Testis (tissue), 3 donors: ENCODE data around the gene RPTOR. TPM values are rescaled to one million over a fixed set of nuclear protein-coding genes. Genes with fewer than 3 reads are reported as not detected.

Experiments used
- DNase-seq: peaks from one replicate; pipeline ENCODE4 v3.0.0-alpha.2; 2019
- H3K27ac ChIP-seq, 2 donors: fragments of 200-600 bp; sonication (generic); one replicate each; pipeline ENCODE4 v1.5.1; 2019
- H3K27me3 ChIP-seq: fragments of 200-600 bp; sonication (generic); one replicate; pipeline ENCODE4 v1.5.1; 2019
- H3K36me3 ChIP-seq: fragments of 200-600 bp; sonication (generic); one replicate; pipeline ENCODE4 v1.5.1; 2017; ENCODE audit warnings: low read depth; ENCODE audit errors: missing control alignments
- H3K4me1 ChIP-seq: fragments of 200-600 bp; sonication (generic); one replicate; pipeline ENCODE4 v1.5.1; 2019
- H3K4me3 ChIP-seq, 2 donors: fragments of 200-600 bp; sonication (generic); one replicate each; pipeline ENCODE4 v1.5.1; 2017 to 2019
- H3K9me3 ChIP-seq: fragments of 200-600 bp; sonication (generic); one replicate; pipeline ENCODE4 v1.5.1; 2017
- POLR2A ChIP-seq: fragments of 450-650 bp; IDR thresholded peaks from one replicate; pipeline ENCODE4 v1.6.1; 2017; ENCODE audit warnings: antibody characterized with exemption, mild to moderate bottlenecking, moderate library complexity
- WGBS, 2 donors: methylation state at CpG; one replicate each; pipeline ENCODE4 v1.1.5; 2018; 5-methylcytosine and 5-hydroxymethylcytosine counted together
- intact Hi-C: fragments of 100-400 bp; cut with DNase I; formaldehyde crosslinking; loops from one replicate; pipeline ENCODE4 v1.15.1; 2023; ENCODE audit warnings: low total_unique reads
- polyA plus RNA-seq: library from polyadenylated mRNA; stranded (reverse); fragments of 350-450 nt; fragmentation: Illumina TruSeq; extraction: RNeasy Lipid Tissue Mini Kit (QIAGEN cat#74804); gene quantifications from one replicate; pipeline ENCODE4 v1.2.3, GENCODE V29; 2014; ENCODE audit warnings: low read depth, low replicate concordance; ENCODE audit not compliant: insufficient read depth
- total RNA-seq, 2 donors: library from RNA; depleted of rRNA; stranded (reverse); fragments of >200 nt; gene quantifications; one replicate each; pipeline ENCODE4 v1.2.3, GENCODE V29; 2016
- TF ChIP-seq, protein P1 (sequence below), 3 experiments: fragments of 450-650 bp in 2 of 3; fragments of 200-600 bp in 1 of 3; sonication (generic) in 1 of 3; IDR thresholded peaks; one replicate each; pipeline ENCODE4 v1.5.1; 2016 to 2019; ENCODE audit warnings: antibody characterized with exemption in 3 of 3, mild to moderate bottlenecking in 2 of 3, moderate library complexity in 1 of 3

RPTOR gene
- total and polyA plus RNA-seq, 3 donors from 2014 or later: 21.8 to 68.3 (median 56.6) TPM

DNA sequence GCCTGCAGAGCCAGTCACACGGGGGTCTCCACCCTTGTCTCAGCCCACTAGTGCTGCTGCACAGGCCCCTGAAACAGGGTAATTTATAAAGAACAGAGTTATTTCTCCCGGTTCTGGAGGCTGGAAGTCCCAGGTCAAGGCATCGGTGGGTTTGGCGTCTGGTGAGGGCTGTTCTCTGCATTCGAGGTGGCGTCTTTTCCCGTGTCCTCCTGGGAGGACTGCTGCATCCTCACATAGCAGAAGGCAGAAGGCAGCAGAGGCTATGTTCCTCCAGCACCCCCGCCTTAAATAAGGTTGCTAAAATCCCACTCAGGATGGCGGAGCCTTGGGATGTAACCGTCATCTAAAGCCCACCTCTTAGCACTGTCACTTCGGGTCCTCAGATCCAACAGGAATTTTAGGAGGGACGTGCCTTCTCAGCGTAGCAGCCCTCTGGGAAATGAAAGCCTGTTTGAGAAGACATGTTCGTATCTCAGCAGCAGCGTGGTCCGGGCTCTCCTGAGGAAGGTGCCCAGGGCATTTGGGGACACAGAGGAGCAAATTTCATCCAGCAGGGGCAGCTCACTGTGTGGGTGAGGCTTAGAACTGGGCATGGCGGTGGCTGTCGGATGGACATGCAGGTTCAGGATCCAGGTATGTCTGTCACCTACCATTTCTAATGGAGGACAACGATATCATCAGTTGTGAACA, 225.4 kb downstream of the RPTOR start:
- no peaks in the 10 kb centered on the region for H3K4me1 ChIP-seq
- 93 to 95% methylated on average over 18 to 19 of the region's 19 CpGs for WGBS, 2 donors
- no peaks in the 10 kb centered on the region for H3K9me3 ChIP-seq
- H3K36me3 ChIP-seq: no peaks in the 10 kb centered on the region
- no peak for DNase-seq
- TF ChIP-seq POLR2A: no peak
- TF ChIP-seq, protein P1, sequence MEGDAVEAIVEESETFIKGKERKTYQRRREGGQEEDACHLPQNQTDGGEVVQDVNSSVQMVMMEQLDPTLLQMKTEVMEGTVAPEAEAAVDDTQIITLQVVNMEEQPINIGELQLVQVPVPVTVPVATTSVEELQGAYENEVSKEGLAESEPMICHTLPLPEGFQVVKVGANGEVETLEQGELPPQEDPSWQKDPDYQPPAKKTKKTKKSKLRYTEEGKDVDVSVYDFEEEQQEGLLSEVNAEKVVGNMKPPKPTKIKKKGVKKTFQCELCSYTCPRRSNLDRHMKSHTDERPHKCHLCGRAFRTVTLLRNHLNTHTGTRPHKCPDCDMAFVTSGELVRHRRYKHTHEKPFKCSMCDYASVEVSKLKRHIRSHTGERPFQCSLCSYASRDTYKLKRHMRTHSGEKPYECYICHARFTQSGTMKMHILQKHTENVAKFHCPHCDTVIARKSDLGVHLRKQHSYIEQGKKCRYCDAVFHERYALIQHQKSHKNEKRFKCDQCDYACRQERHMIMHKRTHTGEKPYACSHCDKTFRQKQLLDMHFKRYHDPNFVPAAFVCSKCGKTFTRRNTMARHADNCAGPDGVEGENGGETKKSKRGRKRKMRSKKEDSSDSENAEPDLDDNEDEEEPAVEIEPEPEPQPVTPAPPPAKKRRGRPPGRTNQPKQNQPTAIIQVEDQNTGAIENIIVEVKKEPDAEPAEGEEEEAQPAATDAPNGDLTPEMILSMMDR (IDR thresholded peaks at IDR 0.05): no peak
- H3K4me3 ChIP-seq: no peak overlapping the region
- no peak overlapping the region for H3K27ac ChIP-seq
- intact Hi-C loops: no loop called here
- no peaks in the 10 kb centered on the region for H3K27me3 ChIP-seq

DNA sequence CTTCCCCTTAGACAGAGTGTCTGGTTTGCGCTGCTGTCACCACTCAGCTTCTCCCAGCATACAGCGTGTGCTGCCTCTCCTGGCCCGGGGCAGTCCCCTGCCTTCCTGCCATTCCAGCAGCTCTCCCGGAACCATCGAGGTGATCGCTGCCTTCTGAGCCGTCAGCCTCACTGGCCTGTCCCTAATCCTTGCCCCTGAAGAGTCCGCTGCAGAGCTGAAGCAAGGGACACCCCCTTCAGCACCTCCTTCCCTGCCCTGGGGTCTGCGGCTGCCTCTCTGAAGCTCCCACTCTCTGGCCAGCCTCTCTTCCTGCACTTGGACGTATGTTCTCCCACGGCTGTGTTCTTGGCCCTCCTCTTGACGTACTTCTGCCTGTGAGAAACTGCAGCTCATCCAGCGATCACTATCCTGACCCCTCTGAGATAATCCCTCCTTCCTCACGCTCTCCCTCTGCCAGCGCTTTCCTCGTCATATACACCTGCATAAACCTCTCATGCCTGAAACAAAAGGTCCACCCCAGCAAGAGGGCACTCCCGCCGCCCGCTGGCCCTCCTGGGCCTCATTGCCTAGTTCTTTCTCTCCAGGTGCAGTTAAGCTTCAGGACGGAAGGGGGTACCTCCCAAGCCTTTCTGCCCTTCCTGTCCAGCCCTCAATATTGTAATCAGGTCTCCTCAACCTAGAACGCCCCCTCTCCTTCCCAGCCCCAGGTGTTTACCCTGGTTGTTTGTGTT, 226.4 kb downstream of the RPTOR start:
- H3K27ac ChIP-seq: no peak overlapping the region
- intact Hi-C loops: no loop called here
- TF ChIP-seq POLR2A: no peak
- TF ChIP-seq, protein P1 (IDR thresholded peaks at IDR 0.05): no peak
- WGBS, 2 donors: 91 to 95% methylated on average over 21 of the region's 21 CpGs
- H3K4me3 ChIP-seq: no peak overlapping the region
- DNase-seq: no peak
- no peaks in the 10 kb centered on the region for H3K27me3 ChIP-seq
- H3K9me3 ChIP-seq: no peaks in the 10 kb centered on the region
- no peaks in the 10 kb centered on the region for H3K4me1 ChIP-seq
- H3K36me3 ChIP-seq: no peaks in the 10 kb centered on the region

DNA sequence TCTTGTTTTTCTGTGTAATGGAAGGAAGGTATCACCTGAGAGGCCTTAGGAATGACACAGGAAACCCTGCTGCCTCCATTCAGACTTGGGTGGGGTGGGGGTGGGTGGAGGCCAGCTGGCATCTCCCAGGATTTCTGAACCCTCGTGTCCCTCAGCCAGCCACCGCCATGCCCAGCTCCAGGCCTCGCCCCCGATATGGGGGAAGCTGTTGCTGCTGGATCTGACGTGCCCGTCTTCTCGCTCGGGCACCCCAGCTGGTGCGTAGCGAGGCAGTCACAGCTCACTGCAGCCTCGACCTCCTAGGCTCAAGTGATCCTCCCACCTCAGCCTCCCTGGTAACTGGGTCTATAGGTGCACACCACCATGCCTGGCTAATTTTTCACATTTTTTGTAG, 227.0 kb downstream of the RPTOR start:
- 91 to 92% methylated on average over 11 of the region's 11 CpGs for WGBS, 2 donors
- Histone ChIP-seq H3K27ac (no peak overlapping the region), H3K4me1 (no peaks in the 10 kb centered on the region), H3K36me3 (no peaks in the 10 kb centered on the region), H3K27me3 (no peaks in the 10 kb centered on the region), H3K9me3 (no peaks in the 10 kb centered on the region), H3K4me3 (no peak overlapping the region)
- DNase-seq: no peak
- intact Hi-C loops: no loop called here
- TF ChIP-seq, protein P1 (IDR thresholded peaks at IDR 0.05): no peak

DNA sequence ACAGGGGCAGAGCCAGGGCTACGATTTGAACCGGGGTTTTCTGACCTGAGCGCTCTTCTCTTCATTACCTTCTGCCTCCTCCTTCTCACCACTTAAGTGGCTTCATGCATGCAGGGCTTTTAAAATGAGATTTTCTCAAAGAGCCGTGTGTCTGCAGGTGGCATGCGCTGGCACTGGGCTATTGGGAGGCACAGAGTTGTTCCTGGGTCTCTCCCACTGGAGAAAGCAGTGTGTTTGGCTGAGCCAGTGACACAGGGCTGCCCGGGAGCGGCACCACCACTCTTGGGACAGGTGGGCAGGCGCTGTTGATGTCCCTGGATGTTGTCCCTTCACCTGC, 228.2 kb downstream of the RPTOR start:
- Histone ChIP-seq H3K27ac (no peak overlapping the region), H3K9me3 (no peaks in the 10 kb centered on the region), H3K36me3 (no peaks in the 10 kb centered on the region), H3K27me3 (no peaks in the 10 kb centered on the region), H3K4me1 (no peaks in the 10 kb centered on the region), H3K4me3 (no peak overlapping the region)
- WGBS, 2 donors: 86 to 92% methylated on average over 8 of the region's 8 CpGs
- no peak for DNase-seq
- TF ChIP-seq, protein P1 (IDR thresholded peaks at IDR 0.05): no peak
- TF ChIP-seq POLR2A: no peak
- intact Hi-C loops: no loop called here
